GM21390 (cell line): ENCODE measurements around the gene DLX5.

Experiments
- ATAC-seq: cut with Tn5 transposase; IDR thresholded peaks from one replicate; pipeline ENCODE4 v1.9.1; 2021; ENCODE audit not compliant: unreplicated experiment

The DLX5 gene

GRCh38 chr7:96992192-96993005 is 32.2 kb downstream of the DLX5 start:
- ATAC-seq, result no peak

- no peak for ATAC-seq
Observed at GRCh38 chr7:96991546-96992191, 33.0 kb downstream of the DLX5 start.

- no peak for ATAC-seq
Observed at GRCh38 chr7:96989859-96990317, 34.7 kb downstream of the DLX5 start.

GRCh38 chr7:96989241-96989858 is 35.3 kb downstream of the DLX5 start:
- no peak for ATAC-seq

GRCh38 chr7:96987719-96988118 is 36.9 kb downstream of the DLX5 start:
- ATAC-seq, result no peak

GRCh38 chr7:96986901-96987300 is 37.7 kb downstream of the DLX5 start:
- no peak for ATAC-seq

GRCh38 chr7:96985992-96986391 is 38.6 kb downstream of the DLX5 start:
- no peak for ATAC-seq

GRCh38 chr7:96982586-96982985 is 42.0 kb downstream of the DLX5 start:
- ATAC-seq, result no peak

- ATAC-seq, result no peak
Observed at GRCh38 chr7:96979551-96980276, 44.9 kb downstream of the DLX5 start.

GRCh38 chr7:96977445-96977844 is 47.2 kb downstream of the DLX5 start:
- ATAC-seq, result no peak

GRCh38 chr7:96976106-96976505 is 48.5 kb downstream of the DLX5 start:
- ATAC-seq, result no peak

GRCh38 chr7:96973986-96974385 is 50.6 kb downstream of the DLX5 start:
- ATAC-seq, result no peak

- ATAC-seq, result no peak
Observed at GRCh38 chr7:96970739-96971138, 53.9 kb downstream of the DLX5 start.
